Measurements from ENCODE around the gene ZNF184.
"Not testable (repeated sequence)": the region's sequence is repeated elsewhere in the genome, so short reads cannot be mapped to it uniquely, and the experiment has no call there.

Gene ZNF184

DNA sequence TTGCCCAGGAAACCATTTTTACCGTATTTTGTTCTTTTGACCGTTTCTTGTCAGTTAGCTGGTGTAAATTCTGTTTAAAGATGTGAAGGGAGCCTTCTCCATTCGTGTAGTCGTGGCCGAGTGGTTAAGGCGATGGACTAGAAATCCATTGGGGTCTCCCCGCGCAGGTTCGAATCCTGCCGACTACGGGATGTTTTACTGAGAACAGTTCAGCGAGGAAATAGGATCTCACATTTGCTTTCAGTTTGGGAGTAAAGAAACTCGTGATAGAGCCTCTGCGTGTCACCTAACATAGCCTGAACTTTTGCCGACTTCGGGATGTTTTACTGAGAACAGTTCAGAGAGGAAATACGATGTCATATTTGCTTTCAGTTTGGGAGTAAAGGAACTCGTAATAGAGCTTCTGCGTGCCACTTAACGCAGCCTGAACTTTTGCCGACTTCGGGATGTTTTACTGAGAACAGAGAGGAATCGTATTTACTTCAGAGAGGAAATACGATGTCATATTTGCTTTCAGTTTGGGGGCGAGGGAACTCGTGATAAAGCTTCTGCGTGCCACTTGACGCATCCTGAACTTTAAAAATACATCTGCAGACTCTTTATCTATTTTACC lies 5.9 kb upstream of the ZNF184 start:
- DNase-seq = no peak

DNA sequence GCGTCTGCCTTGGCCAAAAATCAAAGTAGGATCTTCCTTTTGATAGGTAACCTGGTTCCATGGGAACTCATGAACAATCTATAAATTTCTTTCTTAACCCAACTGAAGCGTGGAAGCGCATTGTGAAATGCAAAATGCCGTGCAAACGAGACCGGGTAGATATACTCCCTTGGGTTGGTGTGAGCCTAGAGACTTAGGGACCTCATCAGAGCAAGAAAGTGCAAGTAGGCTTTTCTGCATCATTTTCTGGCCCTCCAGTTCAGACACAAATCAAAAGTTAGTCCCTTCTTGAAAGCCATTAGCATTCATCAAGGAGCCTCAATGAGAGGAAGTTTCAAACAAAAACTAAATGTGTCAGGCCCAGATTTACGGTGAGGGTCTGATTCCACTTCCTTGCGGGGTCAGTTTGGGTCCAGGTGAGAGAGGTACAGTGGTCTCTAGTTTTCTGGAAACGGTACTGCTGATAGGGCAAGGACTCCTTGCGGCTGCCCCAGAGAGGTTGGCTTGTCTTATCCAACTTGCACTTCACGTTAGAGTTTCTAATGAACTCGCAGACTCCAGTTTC lies 5.3 kb upstream of the ZNF184 start:
- DNase-seq = no peak

DNA sequence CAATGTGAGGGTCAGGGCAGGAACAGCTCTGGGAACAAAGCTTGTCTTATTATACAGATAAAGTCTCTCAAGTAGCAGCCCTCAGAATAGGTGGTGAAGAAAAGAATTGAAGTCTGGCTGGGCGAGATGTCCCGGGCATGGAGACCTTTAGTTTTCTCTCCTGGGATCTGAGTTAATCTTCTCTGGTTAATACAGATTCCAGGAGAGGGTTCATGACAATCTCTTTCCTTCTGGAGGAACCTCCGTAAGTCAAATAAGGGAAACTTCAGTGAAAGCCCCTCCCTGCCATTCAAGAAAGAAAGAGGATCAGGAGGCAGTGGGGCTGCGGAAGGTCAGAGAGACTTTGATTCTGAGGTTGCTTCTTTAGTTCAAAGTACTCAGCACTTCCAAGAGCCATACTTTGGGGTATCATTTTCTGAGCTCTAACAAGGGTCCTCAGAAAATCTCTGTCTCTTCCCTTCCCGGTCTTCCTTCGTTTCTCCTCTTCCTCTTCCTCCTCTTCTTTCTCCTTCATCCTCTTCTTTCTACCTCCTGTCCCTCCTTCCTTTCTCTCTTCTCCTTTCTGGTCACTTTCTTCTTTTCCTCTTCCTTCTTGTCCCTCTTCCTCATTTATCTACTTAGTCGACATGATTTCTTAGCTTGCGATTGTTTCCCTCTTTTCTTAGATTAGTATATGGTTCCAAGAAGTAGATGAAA lies 4.6 kb upstream of the ZNF184 start:
- DNase-seq = no peak

DNA sequence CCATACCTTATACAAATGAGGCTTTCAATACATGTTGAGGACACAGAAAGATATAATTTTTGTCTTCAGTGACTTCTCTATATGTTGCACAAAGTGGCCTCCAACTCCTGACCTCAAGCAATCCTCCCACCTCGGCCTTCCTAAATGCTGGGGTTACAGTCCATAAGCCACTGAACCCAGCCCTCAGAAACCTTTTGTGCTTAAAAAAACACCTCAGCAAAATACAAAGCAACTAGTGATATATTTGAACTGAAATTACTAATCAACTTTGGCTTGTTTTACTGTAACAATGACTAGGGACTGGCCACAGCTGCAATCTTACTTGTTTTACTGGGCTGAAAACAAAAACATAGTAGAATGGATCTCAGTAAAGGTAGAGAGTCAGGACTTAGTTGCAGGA lies 3.2 kb upstream of the ZNF184 start:
- DNase-seq = no peak

DNA sequence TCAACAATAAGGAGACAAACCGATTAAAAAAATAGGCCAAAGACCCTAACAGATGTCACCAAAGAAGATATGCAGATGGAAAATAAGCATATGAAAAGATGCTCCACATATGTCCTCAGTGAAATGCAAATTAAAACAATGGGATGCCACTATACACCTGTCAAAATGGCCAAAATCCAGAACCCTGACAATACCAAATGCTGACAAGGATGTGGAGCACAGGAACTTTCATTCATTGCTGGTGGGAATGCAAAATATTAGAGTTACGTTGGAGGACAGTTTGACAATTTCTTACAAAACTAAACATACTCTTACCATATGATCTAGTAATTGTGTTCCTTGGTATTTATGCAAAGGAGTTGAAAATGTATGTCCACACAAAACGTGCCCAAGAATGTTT lies 1.8 kb upstream of the ZNF184 start:
- no peak for DNase-seq

DNA sequence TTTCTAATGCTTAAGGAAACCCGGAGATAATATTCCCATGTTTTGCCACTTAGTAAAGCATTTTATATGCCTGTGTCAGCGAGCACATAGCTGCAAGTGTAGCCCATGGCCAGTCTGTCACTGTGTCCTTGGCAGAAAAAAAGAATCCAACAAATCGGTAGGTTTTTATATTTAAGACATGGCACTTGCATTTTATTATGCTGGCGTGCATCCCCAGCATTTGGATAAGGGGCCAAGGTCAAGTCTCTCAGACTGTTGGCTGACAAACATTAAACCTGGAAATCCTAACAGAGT lies 1.2 kb upstream of the ZNF184 start:
- DNase-seq = no peak

DNA sequence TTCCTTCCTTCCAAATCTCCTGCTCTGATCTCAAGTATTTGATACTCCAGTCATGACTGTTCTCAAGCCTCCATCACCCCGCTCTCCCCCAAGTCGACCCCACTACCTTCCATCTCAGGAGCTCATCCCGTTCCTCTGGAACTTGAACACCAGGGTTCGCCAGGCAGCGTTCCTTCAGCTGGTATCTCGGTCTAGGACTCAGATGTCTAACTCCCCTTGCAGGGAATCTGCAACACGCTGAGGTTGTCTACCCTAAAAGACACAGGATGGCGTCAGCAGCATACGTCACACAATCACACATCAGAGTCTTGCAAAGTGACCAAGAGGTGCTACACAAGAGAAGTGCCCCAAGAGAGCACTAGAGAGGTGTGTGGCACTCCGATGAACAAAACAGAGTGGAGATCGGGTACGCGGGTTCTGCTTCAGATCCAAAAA lies 706 bp downstream of the ZNF184 start:
- DNase-seq = no peak

DNA sequence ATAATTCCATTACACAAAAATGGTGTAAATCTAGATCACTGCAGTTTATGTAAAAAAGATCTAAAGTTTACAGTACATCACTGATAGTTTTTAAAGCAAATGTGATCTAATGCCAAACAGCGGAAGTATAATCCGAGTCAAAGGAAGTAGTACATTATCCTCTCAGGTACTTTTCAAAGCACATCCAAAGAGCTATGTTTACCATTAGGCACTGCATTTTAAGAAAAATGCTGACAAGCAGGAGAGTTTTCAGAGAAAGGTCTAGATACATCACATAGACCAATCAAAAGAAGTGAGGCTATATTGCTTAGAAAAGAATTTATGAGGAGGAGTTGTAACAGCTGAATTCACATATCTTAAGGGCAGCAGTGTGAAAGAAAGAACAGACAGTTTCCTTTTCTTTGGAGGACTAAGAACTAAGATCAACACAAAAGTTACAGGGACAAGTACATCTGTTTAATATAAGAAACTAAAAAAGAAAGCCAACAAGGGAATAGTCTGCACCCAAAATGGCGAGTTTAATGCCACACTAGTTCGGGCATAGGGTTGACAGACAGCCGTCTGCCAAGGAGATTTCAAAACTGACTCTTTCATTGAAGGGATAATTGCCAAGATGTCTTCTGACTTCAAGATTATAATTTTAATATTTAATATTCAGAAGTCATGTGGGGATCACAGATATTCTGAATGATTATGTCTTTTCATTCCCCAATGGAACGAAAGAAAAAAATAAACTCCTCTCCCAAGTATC lies 1.4 kb downstream of the ZNF184 start:
- no peak for DNase-seq

DNA sequence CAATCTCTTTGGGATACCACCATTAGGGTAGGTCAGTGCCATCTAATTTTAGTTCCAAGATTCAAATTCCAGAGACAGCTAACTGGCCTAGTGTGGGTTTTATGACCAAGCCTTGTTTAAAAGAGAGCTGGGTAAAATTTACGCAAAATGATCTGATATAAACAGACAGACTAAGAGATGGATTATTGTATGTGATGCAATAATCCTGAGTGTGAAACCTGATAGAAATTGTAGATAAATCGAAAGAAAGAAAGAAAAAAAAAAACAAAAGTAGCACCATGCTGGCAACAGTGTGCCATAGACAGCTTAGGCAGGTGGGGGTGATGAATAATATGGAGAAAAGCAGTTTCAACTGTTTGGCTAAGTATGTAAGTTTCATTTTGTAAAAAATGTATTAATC lies 2.9 kb downstream of the ZNF184 start:
- no peak for DNase-seq

DNA sequence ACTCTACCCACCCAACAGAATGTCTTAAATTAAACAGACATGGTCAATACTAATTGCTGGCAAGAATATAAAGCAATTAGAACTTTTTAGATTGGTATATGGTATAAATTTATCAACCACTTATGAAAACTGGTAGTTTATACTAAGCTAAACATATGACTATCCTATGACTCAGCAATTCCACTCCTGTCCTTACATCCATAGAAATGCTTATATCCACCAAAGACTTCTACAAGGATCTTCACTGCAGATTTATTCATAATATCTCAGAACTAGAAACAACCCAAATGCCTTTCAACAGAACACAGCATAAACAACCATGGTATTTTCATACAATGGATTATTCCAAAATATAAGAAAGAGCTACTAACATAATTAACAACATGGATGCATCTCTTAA lies 4.6 kb downstream of the ZNF184 start:
- no peak for DNase-seq

DNA sequence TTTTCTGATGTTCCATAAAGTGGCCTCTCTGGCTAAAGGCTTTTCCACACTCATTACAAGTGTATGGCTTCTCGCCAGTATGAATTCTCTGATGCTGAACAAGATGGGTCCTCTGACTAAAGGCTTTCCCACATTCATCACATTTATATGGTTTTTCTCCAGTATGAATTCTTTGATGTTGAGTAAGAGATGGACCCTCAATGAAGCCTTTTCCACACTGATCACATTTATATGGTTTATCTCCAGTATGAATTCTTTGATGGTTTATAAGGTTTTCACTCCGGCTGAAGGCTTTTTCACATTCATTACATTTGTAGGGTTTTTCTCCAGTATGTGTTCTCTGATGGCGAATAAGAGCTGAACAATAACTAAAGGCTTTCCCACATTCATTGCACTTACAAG lies 20.4 kb downstream of the ZNF184 start:
- DNase-seq = no peak

DNA sequence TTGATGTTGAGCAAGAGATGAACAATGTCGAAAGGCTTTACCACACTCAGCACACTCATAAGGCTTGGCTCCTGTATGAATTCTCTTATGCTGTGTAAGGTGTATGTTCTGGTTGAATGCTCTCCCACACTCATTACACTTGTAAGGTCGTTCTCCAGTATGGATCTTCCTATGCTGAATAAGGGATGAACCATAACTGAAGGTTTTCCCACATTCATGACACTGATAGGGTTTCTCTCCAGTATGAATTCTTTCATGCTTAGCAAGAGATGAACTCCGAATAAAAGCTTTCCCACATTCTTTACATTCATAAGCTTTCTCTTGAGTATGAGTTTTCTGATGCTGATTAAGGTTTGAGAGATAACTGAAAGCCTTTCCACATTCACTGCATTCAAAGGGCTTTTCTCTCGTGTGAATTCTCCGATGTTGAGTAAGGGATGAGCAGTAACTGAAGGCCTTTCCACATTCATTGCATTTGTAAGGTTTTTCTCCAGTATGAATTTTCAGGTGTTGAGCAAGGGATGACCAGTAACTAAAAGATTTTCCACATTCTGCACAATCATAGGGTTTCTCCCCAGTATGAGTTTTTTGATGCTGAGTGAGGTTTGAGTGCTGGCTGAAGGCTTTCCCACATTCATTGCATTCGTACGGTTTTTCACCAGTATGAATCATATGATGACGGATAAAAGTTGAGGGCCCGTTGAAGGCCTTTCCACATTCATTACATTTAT lies 21.1 kb downstream of the ZNF184 start:
- DNase-seq = no peak

DNA sequence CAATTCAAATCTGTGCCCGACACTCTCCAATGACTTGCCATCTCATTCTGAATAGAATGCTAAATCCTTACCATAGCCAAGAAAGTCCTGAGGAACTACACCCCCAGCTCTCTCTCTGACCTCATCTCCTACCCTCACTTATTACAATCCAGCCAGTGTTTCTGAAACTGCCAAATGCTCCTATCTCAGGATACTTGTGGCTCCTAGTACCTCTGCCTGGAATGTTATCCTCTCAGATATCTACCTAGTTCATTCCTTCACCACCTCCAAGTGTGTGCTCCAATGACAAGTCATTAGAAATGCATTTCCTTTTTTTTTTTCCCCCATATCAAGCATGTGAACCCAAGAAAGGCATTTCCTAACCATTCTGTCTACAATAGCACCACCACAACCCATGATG lies 24.4 kb downstream of the ZNF184 start:
- no peak for DNase-seq

DNA sequence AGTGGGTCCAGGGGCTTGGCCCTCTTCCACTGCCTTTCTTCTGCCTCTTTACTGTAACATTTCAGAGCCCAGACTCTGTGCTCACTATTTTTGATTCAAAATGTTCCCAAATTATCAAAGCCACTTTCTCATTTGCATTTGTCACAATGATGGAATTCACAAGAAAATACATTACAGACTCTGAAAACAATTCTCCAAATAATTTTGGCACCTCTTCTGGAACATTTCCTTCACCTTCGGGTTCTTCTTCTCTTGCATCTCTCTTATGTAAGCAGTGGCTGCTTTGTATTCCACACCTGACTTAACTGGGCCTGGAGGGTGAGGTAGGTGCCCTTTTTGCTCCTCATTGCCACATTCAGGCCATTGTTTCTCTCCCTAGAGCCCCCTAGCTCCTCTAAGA lies 30.0 kb downstream of the ZNF184 start:
- DNase-seq = no peak

DNA sequence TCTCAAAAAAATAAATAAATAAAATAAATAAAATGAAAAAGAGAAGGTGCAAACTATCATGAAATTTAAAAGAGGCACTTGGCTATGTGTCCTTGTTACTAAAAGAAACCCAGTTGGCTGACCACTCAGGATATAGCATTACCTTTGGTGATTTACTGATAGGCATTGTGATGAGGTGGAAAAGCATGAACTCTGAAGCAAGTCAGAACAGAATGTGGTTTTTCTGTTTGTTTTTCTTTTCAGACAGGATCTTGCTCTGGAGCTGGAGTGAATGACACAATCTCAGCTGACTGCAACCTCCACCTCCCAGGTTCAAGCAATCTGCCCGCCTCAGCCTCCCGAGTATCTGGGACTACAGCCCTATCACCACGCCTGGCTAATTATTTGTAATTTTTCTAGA lies 31.9 kb downstream of the ZNF184 start:
- DNase-seq = no peak

DNA sequence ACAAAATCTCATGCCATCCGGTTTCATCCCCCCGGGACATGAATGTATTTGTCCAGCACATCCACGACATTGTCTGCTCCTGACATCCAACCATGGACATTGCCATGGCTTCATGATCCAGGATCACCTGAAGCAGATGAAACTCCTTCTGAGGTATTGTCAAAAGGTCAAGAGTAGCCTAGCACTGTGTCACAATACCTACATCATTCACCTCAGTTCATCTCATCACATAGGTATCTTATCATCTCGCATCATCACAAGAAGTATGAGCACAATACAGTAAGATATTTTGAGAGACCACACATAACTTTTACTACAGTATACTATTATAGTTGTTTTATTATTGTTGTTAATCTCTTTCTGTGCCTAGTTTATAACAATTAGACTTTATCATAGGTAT lies 33.5 kb downstream of the ZNF184 start:
- DNase-seq = no peak

DNA sequence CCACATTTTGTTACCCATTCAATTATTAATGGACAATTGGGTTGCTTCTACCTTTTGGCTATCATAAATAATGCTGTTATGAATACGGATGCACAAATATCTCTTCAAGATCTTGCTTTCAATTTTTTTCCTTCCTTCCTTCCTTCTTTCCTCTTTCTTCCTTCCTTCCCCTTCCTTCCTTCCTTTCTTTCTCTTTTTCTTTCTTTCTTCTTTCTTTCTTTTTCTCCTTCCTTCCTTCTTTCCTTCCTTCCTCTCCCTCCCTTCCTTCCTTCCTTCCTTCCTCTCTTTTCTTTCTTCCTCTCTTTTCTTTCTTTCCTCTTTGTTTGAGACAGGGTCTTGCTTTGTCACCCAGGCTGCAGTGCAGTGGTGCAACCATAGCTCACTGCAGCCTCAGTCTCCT lies 39.2 kb downstream of the ZNF184 start:
- DNase-seq = no peak

DNA sequence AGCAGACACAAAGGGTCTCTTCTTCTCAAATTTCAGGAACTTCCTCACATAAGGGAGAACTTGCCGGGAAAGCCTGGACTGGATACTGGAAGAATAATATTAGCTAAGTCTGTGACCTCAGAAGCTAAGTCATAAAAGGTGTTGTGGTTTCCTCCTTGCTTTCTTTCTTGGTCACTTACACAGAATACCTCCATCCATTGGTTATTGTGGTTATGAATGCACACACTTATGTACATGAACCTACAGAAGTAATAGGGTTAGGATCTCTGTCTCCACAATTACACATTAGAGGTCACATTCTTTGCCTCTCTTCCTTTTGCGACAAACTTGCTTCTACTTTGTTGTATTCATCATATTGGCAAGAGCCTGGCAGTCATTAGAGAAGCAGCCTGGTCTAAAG lies 43.9 kb downstream of the ZNF184 start:
- DNase-seq = no peak

DNA sequence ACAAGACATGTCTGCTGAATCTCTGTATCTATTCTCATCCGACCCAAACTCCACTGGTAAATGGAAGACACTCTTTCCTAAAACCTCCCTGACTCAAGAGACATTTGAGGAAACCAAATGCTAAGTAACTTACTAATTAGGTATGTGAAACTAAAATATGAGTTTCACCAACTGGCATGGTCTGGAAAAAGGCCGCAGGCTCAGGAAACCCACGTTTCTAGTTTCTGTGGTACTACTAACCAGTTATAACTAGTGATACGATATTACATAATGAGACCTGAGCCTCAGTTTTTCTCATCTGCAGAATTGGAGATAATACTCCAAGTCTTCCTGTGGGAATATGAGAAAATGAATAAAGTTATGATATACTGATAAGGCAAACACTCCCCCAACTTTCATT lies 44.4 kb downstream of the ZNF184 start:
- no peak for DNase-seq

DNA sequence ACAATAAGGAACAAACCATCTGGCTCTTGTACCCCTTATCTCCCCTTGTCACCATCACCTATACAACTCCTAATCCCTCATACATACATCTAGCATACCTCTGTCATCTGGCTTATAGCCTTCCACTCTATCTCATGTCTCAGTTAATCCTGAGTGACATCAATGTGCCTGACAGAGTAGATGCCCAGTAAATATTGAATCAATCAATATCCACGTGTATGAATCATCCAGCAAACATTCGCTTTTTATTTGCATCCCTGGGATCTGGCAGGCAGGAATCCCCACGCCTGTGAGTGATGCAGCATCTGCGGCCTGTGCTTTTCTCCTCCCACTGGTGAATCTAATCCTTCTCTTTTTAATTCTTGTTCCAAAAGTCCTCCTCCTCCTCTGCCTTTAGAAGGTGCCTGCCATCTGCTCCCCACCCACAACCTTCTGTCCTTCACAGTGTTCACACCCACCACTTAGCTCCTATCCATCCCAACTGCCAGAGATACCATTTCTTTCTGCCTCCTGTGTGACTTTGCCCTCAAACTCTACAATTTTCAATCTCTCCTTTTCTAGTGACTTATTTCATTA lies 46.8 kb downstream of the ZNF184 start:
- no peak for DNase-seq

DNA sequence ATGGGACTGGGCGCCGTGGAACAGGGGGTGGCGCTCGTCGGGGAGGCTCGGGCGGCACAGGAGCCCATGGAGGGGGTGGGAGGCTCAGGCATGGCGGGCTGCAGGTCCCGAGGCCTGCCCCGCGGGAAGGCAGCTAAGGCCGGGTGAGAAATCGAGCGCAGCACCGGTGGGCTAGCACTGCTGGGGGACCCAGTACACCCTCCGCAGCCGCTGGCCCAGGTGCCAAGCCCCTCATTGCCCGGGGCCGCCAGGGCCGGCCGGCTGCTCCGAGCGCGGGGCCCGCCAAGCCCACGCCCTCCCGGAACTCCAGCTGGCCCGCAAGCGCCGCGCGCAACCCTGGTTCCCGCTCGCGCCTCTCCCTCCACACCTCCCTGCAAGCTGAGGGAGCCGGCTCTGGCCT lies 48.1 kb downstream of the ZNF184 start:
- DNase-seq = not testable (repeated sequence)

DNA sequence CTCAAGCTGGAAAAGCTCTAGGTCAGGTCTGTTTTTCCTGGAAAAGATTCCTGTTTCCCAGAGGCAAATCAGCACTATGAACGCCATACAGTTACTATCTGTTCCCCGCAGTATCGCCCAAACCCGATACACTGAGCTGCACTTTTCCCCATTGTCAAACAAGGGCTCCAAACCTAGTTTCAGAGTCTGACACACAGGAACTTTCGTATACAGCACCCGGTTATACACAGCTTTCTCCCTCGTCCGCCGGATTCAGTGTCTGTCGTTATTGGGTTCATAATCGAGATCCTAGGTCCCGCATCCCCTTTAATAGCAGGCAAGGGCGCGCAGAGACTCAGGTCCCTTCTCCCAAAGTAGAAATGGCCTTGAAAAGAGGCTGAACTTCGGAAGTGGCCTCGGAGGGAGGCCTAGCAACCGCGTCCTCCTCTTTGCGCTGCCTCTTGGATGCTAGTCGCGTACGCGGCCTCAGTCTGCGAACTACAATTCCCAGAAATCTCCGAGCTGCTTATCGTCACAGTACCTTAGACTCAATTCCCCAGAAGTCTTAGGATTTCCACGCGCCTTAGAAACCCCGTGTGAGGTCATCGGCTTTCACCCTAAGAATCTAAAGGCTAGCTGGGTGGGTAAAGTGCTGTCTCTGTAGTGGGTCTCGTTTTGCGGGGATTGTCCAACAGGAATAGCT lies 50.1 kb downstream of the ZNF184 start:
- DNase-seq = no peak

DNA sequence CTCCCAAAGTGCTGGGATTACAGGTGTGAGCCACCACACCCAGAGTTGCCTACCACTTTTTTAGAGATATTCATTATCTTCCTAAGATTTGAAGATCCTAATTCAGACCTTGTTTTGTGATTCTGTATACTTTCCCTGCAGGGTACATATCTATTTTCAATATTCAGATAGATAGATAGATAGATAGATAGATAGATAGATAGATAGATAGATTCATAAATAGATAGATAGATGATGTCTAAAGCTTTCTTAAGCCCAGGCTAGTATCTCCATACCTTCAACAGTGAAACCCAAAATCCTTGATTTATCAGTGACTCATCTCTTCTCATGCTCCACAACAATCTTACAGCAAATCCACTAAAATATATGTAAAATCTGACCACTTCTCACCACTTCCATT lies 53.5 kb downstream of the ZNF184 start:
- DNase-seq = no peak

Measured in cortex of kidney (tissue), 1 donor.